ENCODE measurements around the gene FUBP3.
"Not testable (repeated sequence)": the region's sequence is repeated elsewhere in the genome, so short reads cannot be mapped to it uniquely, and the experiment has no call there.

Gene FUBP3

GRCh38 chr9:130557077-130557468, 22.3 kb upstream of the FUBP3 start:
- no peak for DNase-seq

GRCh38 chr9:130561056-130561455, 18.3 kb upstream of the FUBP3 start:
- no peak for DNase-seq

GRCh38 chr9:130562525-130562924, 16.9 kb upstream of the FUBP3 start:
- DNase-seq = not testable (repeated sequence)

GRCh38 chr9:130563797-130564196, 15.6 kb upstream of the FUBP3 start:
- DNase-seq = no peak

GRCh38 chr9:130565792-130566191, 13.6 kb upstream of the FUBP3 start:
- DNase-seq = no peak

- no peak for DNase-seq
Measured at GRCh38 chr9:130570208-130570607, 9.2 kb upstream of the FUBP3 start.

GRCh38 chr9:130575514-130575913, 3.9 kb upstream of the FUBP3 start:
- DNase-seq = no peak

- DNase-seq = no peak
Measured at GRCh38 chr9:130576176-130576575, 3.2 kb upstream of the FUBP3 start.

- DNase-seq = no peak
Measured at GRCh38 chr9:130579738-130580463, 524 bp downstream of the FUBP3 start.

- no peak for DNase-seq
Measured at GRCh38 chr9:130581766-130582165, 2.4 kb downstream of the FUBP3 start.

GRCh38 chr9:130583271-130583670, 3.9 kb downstream of the FUBP3 start:
- no peak for DNase-seq

- DNase-seq = no peak
Measured at GRCh38 chr9:130587921-130588320, 8.5 kb downstream of the FUBP3 start.

- DNase-seq = no peak
Measured at GRCh38 chr9:130588416-130588815, 9.0 kb downstream of the FUBP3 start.

GRCh38 chr9:130589754-130590153, 10.4 kb downstream of the FUBP3 start:
- DNase-seq = no peak

- no peak for DNase-seq
Measured at GRCh38 chr9:130590305-130590704, 10.9 kb downstream of the FUBP3 start.

GRCh38 chr9:130593020-130593419, 13.6 kb downstream of the FUBP3 start:
- no peak for DNase-seq

GRCh38 chr9:130597228-130597627, 17.9 kb downstream of the FUBP3 start:
- DNase-seq = no peak

GRCh38 chr9:130598188-130598587, 18.8 kb downstream of the FUBP3 start:
- DNase-seq = no peak

- DNase-seq = no peak
Measured at GRCh38 chr9:130599625-130600024, 20.2 kb downstream of the FUBP3 start.

GRCh38 chr9:130601100-130601499, 21.7 kb downstream of the FUBP3 start:
- DNase-seq = no peak

- no peak for DNase-seq
Measured at GRCh38 chr9:130604295-130604694, 24.9 kb downstream of the FUBP3 start.

GRCh38 chr9:130606887-130607600, 27.7 kb downstream of the FUBP3 start:
- no peak for DNase-seq

GRCh38 chr9:130607640-130608420, 28.5 kb downstream of the FUBP3 start:
- DNase-seq = no peak

Data from CD4-positive, alpha-beta T cell treated with Interleukin-4 for 1 hour (primary cell).